HG02852 (cell line): ENCODE results near the gene NMRK2.
"Not testable (repeated sequence)": the region's sequence is repeated elsewhere in the genome, so short reads cannot be mapped to it uniquely, and the experiment has no call there.

Source experiments
- ATAC-seq: cut with Tn5 transposase; IDR thresholded peaks from one replicate; pipeline ENCODE4 v1.9.1; 2021; ENCODE audit warnings: mild to moderate bottlenecking, moderate library complexity; ENCODE audit not compliant: unreplicated experiment

Gene NMRK2

DNA sequence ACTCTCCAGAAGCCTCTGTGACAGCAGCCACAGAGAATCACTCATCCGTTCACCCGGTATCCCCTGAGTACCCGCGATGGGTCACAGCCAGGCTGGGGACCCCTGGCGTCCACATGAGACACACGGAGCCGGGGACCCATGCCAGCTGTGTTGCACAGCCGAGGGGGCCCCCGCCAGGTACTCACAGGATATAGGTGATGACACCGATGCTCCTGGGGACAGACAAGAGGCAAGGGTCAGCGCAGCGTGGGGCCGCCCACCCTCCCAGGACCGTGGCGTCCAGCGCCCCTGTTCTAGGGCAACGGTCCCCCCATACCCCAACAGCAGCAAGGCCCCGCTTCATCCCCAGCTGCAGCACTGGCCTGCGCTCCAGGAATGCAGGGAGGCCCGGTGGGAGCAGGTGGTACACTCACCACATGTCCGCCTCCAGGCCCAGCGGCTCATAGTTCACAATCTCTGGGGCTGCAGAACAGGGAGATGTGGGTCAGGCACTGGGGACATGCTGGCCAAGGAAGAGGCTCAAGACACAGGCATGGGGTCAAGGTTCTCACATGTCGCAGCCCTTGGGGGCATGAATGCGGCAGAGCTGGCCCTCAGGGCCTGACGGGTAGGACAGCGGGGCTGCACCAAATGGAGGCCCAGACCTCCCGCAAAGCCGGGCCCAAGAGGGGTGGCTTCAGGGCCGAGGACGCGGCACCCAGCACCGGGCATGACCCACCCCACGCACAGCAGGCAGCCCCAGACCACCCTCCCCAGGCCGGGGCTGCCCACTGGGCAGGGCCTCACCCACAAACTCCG, 30.8 kb downstream of the NMRK2 start:
- ATAC-seq: no peak

DNA sequence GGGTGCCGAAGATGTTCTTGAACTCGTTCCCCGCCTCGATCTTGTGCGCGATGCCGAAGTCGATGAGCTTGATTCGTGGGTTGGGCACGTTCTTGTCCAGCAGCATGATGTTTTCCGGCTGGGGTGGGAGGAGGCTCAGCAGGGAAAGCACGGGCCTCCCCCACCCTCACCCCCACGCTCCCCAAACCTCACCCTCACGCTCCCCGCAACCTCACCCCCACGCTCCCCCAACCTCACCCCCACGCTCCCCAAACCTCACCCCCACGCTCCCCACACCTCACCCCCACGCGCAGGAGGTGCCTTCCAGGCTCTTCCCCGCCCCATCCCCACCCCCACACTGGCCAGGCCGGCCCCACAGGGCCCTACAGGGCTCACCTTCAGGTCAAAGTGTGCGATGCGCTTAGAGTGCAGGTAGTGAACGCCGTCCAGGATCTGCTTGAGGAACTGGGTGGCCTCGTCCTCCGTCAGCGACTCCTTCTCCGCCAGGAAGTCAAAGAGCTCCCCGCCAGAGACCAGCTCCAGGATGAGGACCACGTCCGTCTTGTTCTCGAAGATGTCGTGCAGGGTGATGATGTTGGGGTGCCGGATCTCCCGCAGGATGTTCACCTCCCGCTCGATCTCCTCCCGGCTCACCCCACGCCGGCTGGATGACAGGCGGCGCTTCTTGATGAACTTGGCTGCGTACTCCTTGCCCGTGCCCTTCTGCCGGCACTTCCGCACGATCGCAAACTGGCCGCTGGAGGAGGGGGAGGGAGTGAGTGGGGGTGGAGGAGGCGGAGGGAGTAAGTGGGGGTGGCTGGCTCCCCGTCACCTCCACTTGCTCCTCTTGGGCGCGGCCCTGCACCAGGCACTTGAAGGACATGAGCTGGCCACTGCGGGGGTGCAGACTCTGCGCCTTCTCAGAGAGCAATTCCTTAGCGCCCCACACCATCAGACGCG, 31.7 kb downstream of the NMRK2 start:
- ATAC-seq: no peak

DNA sequence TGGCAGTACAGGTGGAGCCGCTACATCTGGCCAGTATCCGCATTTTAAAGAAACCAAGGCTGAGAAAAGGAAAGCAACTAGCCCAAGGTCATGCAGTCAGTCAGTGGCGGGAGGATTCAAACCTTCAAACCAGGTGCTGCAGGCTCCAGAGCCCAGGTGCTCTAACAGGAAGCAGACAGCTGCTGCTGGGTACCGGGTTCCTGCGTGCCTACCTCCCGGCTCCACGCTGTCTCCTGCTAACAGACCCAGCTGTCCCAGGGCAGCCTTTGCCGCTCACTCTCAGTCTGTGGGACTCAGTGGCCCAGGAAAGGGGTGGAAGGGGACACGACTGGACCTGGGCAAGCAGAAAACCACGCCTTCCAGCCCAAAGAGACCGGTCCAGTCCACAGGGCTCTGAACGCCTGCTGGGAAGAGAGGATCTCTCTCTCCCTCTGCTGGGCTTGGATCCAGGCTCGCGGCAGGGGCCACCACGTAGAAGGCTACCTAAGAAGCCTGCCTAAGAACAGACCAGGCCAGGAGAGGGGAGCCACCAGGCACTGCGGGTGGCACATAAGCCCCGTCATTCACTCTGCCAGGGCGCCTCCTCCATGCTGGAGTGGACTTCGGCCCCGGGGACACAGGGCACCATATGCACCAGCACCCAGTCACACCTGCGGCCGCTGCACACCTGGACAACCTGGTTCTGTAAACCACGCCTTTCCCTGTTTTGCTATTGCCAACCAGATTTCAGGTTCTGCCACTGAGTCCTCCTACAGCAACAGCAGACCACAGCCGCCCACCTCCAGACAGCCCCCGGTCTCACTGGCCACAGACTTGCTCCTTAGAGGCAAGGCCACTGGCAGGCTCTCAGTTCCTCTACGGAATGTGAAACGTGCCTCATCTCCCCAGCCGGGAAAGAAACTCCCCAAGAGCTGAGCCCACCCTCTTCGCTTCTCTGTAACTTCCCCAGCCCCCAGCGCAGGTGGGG, 33.5 kb downstream of the NMRK2 start:
- ATAC-seq: no peak

DNA sequence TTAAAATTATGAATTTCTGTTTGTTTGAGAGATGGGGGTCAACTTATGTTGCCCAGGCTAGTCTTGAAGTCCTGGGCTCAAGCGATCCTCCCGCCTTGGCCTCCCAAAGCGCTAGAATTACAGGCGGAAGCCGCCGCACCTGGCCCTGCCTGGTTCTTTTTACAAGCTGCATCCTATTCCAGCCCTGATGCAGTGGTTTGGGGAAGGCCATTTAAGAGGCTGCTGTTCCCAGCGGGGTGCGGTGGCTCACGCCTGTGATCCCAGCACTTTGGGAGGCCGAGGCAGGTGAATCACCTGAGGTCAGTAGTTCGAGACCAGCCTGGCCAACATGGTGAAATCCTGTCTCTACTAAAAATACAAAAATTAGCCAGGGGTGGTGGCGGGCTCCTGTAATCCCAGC, 35.1 kb downstream of the NMRK2 start:
- ATAC-seq: not testable (repeated sequence)

DNA sequence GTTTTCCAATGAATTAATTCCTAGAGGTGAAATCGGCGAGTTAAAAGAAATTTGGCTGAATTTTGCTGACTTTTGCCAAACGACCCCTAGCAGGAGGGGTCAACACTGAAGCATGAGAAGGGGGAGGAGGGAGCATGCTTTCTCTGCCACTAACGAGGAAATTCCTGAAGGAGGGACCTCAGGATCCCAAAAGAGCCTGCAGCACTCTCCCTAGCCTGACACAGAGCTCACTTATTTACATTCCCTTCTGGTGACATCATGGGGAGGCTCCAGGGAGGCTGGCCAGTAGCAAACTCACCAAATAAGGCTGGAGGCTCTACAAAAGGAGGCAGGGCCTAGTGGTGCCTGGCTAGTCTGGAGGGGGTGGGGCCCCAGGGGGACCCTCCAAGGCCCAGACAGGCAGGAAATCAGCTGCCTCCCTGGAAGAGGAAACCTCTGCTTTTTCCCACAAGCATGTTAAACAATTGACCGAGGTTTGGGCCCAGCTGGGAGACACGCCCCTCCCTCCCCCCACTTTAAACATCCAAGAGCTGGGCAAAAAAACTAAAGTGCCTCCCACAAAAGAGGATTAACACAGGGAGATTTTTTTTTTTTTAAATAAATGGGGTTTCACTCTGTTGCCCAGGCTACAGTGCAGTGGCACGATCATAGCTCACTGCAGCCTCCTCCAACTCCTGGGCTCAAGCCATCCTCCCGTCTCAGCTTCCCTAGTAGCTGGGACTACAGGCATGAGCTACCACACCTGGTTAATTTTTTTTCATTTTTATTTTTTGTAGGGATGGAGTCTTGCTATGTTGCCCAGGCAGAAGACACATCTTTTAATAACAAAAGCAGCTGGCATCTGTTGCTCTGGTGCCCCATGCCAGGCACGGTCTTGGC, 35.9 kb downstream of the NMRK2 start:
- ATAC-seq: no peak

DNA sequence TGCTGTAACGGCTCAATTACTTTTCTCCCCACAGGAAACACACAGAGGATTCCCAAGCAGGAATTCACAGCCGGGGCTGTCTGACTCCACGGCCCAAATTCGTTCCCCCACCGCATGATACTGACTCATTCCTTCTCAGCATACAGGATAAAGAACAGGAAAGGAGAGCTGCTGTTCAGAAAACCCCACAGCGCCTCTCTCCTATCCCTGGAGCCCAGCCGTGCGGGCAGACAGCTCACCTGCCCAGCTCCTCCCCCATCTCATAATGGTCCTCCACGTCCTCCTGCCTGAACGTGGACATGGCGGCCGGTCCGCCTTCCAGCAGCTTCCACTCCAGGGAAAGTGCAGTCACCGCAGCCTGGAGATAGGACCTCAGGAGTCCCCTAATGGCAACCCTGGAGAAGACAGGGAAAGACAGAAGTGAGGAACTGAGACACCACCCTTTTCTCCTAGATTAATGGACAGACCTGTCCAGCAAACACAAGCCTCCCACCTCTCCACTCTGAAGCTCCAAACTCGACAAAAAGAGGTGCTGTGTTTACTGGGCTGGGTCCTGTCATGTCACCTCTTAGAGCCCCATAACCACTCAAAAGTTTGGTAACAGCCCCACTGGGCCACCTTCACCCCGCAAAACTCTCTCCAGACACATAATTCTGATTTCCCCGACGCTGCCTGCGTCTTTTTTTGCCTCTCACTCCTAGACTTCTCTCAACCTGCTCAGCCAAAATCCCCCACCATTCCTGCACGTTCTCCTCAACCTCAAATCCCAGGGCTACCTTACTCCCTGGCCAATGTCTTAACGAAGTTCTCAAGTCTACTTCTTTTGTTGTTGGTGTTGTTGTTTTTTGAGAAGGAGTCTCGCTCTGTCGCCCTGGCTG, 36.8 kb downstream of the NMRK2 start:
- no peak for ATAC-seq

DNA sequence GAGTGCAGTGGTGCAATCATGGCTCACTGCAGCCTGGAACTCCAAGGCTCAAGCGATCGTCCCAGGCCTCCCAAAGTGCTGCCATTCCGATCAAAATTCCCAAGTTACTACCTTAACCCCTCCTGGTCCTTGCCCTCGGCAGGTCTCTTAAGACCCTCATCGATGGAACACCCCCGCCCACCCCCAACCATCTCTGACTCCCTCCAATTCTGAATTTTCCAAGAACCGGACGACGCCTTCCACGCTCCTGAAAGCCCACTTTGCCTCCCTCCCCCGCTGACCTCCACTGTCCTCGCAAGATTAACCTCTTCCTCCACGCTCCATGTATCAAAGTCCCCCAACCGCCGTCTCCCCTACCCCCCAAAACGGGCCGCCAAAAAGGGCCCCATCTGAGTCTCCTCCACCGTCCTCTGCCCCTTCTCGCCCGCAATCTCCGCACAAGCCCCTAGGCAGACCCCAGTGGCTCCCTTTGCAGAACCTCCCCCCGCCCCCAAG, 37.5 kb downstream of the NMRK2 start:
- no peak for ATAC-seq

DNA sequence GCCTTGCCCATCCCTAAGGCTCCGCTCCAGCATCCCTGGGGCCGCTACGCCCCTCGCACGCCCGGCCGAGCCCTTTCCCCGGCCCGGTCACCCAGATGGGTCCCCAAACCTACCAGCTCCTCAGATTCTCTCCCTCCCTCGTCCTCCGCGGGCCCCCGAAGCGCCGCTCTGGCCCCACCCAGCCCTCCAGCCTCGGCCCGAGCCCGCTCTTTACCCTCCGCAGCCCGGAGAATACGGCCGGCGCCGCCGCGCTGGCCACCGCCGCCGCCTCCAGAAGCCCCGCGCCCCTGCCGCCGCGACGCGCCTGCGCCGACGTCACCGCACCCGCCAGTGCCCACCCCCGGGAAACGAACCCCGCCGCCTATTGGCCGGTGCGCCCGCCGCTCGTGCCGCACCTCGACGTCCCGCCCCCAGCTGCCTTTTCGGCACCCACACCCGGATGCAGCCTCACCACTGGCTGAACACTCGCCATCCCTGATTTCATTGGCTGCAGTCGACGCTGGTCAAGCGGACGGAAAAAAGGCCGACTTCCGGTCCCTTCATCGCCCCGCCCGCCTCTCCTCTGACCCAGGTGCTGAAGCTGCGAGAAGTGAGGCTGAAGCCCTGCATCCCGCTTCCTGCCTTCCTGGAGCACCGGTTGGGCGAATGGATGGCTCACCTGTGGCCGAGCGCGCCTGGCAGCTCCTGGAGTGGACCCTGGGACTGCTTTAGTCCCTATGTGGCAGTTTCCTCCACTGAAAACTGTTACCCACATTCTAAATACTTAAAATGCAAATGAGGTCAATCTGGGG, 38.1 kb downstream of the NMRK2 start, which contains the start of gene DAPK3:
Gene DAPK3, minus strand, starts transcription at position 292 of the 791 bp plus-strand sequence. CDS start 1,364 bp downstream, outside the sequence.
- ATAC-seq: peak; percentile 90

DNA sequence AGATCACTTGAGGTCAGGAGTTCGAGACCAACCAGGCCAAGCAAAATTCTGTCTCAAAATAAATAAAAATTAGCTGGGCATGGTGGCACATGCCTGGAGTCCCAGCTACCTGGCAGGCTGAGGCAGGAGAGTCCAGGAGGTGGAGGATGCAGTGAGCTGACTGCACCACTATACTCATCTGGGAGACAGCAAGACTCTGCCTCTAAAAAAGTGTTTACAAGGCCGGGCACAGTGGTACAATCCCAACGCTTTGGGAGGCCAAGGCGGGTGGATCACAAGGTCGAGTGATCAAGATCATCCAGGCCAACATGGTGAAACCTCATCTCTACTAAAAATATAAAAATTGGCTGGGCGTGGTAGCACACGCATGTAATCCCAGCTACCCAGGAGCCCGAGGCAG, 42.3 kb downstream of the NMRK2 start:
- no peak for ATAC-seq

DNA sequence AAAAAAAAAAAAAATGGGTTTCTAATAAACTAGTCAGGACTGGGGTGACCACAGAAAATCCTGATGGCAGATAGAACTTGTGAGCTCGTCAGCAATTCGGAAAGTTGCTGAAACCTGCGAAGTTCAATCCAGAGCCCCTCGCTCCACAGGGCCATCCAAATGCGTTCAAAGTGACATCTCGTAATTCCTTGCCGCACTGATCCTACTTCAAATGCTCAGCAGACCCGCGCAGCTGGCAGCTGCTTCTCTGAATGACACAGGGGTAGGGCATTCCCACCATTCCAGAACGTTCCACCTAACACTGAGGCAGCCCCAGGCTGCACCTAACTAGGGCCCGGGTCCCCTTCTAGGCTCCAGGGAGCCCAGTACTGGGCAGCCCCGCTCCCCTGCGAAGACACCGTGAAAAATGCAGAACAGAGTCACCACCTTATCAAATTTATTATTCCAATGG, 42.8 kb downstream of the NMRK2 start:
- ATAC-seq: no peak

DNA sequence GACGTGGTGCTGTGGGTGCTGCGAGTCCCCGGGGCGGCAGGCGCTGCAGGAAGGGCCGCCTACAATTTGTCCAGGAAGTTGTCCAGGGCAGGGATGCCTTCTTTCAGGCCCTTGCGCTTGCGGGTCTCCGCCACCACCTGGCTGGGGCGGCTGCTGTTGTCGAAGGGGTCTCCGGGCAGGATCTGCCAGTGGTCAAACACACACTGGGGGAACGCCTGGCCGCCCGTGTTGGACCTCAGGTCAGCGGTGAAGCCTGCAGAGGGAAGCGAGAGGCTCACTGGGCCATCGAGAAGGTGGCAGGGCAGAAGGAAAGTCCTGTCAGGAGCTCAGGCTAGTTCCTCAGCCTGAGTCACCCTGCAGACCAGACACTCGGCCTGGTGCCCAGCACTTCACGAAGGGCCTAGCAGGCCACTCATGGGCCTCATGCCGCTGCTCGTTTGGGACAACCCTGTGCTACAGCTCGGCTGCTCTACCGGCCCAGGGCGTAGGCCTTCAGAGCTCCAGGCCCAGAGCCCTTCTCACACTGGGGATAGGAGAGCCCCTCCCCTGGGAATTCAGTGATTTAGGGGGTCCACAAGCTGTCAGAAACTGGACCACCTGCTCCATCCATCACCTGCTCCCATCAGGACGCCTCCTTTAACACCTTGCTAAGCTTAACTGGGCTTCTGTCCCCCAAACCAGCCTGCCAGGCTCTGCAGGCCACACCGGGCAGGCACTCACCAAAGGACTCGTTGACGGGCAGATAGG, 43.8 kb downstream of the NMRK2 start:
- ATAC-seq: no peak

DNA sequence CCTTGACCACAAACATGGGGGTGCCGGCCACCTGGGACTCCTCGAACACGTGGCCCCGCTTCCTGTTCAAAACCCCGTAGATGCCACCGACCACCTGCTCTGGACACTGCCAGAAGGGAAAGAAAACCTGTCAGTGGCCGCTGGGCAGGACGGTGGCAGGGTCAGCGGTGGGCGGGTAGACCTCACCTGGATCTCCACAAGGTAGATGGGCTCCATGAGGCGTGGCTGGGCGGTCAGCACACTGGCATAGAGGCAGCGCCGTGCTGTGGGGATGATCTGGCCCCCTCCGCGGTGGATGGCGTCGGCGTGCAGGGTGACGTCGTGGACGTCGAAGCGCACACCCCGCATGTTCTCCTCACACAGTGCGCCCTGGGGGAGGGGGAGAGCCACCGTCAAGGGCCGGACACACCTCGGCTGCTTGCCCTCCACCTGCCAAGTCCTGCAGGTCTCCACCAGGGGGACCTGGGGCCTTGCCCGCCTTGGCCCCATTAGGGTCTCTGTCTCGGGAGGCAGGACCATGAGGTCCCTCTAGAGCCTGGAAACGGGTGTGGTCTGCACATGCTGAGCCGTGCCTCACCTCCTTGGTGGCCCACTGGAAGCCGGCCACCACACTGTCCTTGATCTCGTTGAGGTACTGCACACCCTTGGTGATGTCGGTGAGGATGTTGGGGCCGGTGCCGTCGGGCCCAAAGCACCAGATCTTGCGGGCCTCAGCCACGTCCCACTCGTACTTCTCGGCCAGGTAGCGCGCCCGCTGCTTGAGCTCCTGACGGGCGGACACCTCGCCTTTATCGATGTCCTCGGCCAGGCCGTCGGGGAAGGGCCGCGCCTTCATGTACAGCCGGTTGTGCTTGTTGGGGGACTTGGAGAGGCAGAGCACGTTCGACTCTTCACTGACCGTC, 44.6 kb downstream of the NMRK2 start:
- no peak for ATAC-seq

DNA sequence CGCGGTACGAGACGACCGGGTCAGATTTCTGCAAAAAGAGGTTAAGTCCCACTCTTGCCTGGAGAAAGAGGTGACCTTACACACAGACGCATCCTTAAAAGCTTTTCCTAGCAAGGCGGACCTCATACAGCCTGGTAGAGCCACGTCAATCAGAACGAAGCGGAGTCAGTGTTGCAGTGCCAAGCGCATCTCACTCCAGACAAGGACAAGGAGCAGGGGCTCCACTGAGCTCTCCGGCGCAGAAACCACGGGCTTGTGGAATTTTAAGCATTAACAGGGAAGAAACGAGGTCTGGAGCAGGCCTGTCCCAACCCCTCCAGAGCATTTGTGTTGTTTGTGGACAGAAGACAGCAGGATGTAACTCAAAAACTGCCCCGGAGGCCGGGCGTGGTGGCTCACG, 45.3 kb downstream of the NMRK2 start:
- no peak for ATAC-seq

DNA sequence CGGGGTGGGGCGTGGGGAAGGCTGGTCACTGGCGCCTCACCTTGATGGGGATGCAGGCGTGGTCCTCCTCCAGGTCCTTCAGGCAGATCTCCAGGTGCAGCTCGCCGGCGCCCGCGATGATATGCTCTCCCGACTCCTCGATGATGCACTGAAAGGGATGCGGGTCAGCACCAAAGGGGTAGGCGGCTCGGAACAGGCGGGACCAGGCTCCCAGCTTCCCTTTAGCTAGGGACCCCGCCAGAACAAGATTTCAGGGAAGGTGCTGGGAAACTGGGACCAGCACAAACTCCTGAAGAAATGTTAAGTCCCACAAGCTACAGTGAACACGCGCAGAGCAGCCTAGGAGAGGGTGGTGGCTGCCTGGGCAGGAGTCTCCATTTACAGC, 46.4 kb downstream of the NMRK2 start:
- no peak for ATAC-seq

DNA sequence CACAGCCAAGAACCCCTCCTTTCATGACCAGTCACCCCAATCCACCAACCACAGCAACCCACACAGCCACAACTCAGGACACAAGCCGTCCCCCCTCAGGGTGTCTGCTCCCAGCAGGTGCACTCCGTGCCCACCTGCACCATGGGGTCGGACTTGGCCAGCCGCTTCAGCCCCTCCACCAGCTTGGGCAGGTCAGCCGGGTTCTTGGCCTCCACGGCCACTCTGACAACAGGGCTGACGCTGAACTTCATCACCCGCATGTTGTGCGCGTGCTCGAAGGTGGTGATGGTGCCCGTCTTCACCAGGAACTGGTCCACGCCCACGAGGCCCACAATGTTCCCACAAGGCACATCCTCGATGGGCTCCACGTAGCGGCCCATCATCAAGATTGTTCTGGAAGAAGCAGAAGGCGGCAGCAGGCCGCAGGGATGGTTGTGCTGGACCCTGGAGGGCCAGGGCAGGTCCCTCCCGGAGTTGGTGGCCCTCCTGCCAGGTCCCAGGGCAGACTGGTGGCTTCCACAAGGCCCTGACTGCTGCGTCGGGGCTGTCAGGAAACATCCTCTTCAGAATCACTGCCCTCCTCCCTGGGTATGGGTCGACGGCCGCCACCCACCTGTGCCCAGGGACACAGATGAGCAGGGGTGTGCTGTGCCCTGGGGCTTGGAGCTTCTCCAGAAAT, 46.9 kb downstream of the NMRK2 start:
- ATAC-seq: no peak
